ENCODE data around the gene PDXDC1.
"Not testable (repeated sequence)": the region's sequence is repeated elsewhere in the genome, so short reads cannot be mapped to it uniquely, and the experiment has no call there.

PDXDC1 gene

DNA sequence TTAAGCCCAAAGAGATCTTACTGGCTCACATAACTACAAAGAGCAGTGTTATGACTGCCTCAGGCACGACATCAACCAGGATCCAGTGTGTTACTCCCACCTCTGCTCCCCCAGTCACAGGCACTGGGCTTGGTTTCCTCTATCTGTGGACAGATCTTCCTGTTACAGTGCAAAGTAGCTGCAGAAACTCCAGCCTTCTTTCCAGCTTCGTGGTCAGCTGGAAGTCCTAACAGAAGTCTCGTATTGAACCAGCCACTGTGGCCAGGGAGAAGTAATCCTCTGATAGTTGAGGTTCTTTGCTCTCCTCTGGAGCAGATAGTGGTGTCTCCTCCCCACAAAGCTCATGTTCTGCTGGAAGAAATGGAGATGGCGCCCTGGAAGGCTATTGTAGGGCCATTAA is 41.5 kb downstream of the PDXDC1 start:
- peak; percentile 38 for DNase-seq

- DNase-seq = peak; percentile 64
These were observed 42.2 kb downstream of the PDXDC1 start for GRCh38 chr16:15016951-15017580.

DNA sequence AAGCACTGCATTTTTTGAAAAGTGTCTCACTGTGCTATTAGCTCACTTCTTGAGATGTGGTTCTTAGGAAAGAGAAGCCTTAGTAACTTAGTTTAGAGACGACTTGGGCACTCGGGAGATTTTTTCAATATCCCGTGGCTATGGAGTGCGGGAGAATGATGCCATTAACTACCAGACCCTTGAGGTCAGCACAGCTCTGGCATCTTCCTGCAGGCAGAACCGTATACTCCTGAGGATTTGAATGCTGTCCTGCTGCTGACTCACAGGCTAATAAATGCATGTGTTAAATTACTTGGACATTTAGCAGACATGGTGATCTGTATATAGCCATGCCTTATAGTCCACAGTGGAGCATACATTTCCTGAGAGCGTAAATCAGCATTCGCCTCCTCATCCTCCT is 46.6 kb downstream of the PDXDC1 start:
- peak; percentile 81 for DNase-seq

DNA sequence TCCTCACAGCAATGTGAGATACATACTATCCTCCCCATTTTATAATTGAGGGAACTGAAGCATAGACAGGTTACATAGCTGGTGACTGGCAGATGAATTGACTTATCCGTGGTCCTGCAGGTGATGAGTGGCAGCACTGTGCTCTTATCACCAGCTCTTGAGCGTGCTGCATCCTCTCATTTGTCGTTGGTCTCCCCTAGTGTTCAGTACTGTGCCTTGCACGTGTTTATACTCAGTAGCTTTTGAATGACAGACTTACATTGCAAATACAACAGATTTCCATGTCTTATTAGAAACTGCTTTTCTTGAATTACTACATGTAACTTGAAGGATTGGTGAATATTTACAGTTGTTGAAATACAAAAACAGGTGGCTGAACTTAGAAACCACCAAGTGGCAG is 47.4 kb downstream of the PDXDC1 start:
- DNase-seq = peak; percentile 26

GRCh38 chr16:15023381-15024077 is 48.7 kb downstream of the PDXDC1 start:
- peak; percentile 36 for DNase-seq

DNA sequence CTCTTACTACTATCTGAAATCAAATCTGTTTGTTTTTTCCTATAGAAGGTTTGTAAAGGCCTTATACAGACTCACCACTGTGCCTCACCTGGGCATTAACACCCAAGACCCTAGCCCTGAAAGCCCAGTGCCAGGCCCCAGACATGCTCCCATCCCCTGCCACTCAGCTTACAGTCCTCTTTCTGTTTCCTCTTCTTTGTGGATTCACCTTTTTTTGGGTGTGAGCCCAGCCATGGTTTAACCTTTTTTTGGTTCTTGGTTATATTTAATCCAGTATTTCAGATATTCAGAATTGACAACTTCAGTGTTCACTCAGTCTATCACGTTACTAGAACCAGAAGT is 50.0 kb downstream of the PDXDC1 start:
- DNase-seq = not testable (repeated sequence)

DNA sequence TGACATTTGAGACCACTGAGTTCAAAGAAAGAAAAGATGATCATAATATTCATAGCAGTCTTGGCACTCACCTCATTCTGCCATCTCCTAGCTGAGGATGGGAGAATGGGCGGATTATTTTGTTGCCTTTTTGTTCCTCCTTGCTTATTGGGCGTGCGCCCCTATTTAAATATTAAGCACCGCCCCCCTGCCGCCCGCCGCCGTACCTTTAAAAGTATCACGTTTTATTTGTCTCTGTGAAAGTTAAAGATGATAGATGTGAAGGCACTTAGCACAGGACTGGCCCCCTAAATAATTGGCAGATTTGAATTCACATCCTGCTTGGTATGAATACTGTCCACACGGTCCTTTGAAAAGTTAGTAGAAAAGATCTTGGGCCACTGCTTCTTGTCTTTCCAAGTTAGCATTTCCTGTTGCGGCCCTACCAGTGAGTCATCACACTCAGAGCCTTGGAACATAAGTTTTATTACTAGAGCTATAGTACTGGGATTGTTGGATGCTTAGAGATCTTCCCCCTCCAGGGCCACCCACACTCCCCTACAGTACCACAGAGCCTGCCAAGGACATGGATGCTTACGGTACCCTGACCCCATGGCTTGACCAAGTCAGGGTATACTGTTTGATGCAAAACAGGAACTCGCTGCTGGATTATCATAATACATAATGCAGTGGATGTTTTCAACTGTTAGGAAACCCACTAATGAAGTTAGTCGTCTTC is 50.6 kb downstream of the PDXDC1 start:
- DNase-seq = peak; percentile 57

- DNase-seq = not testable (repeated sequence)
These were observed 52.2 kb downstream of the PDXDC1 start for GRCh38 chr16:15027051-15027450.

GRCh38 chr16:15027503-15028344 is 52.9 kb downstream of the PDXDC1 start:
- not testable (repeated sequence) for DNase-seq

DNA sequence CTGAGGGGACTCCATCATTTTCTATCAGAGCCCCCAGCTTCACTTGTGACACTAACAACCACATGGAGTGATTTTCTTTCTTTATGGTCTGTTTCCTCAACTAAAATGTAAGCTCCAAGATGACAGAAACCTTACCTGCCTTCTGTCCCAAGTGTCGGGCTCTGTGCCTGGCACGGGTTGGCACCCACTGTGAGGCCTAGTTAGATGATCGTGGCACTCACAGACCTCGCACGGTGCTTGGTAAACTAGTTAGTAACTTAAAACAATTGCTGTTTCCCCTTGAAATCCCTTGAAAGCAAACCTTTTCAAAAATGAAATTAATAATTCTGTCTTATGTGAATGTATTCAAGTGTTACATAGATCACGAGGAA is 53.5 kb downstream of the PDXDC1 start:
- DNase-seq = not testable (repeated sequence)

DNA sequence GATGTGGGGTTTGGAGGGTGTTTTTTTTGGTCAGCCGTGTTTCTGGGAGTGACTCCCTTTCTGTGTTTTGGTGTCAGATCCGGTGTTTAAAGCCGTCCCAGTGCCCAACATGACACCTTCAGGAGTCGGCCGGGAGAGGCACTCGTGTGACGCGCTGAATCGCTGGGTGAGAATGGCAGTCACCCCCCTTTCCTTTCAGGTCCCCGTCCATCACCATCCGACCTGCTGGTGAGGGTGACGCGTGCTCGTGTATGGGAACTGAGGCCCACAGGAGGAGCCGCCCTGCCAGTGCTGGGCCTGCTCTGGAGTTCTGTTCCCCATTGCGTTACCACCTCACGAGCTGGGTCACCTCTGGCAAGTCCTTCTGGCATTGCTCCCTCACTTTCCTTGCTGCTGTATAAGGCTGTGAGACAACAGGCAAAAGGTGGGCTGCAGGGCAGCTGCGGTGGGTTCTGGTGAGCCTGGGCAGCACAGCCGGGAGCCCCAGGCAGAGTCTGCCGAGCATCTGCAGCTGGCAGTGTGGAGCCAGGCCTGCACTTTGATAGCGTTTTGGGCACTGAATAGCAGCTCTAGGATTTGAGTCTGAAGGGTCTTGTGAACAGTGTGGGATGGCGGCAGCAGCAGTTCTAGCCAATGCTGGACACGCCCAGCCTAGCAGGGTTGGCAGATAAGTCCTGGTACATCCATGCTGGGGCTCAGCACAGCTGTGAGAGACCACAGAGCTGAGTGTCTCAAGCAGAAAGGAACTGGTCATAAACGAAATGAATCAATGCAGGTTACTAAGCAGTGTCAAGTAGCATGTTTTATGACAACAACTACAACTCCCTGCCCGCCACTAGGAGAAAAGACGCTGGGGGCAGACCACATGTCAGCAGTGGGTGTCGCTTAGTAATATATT is 54.2 kb downstream of the PDXDC1 start:
- DNase-seq = not testable (repeated sequence)

GRCh38 chr16:15029749-15030148 is 54.9 kb downstream of the PDXDC1 start:
- not testable (repeated sequence) for DNase-seq

- no peak for DNase-seq
These were observed 56.4 kb downstream of the PDXDC1 start for GRCh38 chr16:15031179-15031578.

DNA sequence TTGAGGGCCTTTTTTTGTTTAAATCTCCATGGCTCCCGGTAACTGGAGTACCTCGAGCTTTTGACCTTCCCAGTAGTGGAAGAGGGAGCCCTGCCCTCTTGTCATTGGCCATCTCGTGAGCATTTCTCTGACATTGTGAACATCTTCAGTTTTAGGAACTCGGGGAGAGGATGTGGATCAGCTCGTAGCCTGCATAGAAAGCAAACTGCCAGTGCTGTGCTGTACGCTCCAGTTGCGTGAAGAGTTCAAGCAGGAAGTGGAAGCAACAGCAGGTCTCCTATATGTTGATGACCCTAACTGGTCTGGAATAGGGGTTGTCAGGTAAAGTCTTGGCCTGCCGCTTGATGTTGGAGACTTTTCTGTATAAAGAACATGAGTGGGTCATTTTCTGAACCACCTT is 56.8 kb downstream of the PDXDC1 start:
- DNase-seq = no peak

DNA sequence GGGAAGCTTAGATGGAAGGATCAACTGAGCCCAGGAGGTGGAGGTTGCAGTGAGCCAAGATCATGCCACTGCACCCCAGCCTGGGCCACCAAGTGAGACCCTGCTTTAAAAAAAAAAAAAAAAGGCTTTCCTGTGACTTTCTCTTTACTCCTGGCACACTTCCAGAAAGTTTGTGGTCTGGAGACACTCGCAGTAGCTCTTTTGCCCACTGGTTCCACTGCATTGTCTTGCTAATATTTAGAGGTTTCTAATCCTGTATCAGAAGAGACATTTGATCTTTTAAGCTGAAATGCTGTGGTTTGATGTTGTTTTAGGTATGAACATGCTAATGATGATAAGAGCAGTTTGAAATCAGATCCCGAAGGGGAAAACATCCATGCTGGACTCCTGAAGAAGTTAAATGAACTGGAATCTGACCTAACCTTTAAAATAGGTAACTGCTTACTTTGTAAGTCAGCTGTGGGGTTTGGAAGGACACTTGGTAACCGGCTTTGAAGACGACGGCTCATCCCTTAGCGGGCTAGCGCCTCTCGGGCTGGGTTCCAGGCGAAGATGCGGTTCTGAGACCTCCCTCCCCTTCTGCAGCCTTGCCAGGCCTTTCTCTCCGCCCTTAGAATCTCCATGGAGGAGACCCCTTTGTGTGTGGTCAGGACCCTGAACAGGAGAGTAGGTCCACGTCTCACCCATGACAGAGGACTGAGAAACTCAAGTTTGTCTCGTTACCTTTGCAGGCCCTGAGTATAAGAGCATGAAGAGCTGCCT is 57.9 kb downstream of the PDXDC1 start:
- peak; percentile 29 for DNase-seq

- DNase-seq = no peak
These were observed 58.5 kb downstream of the PDXDC1 start for GRCh38 chr16:15033309-15033707.

- DNase-seq = no peak
These were observed 59.7 kb downstream of the PDXDC1 start for GRCh38 chr16:15034266-15035162.

DNA sequence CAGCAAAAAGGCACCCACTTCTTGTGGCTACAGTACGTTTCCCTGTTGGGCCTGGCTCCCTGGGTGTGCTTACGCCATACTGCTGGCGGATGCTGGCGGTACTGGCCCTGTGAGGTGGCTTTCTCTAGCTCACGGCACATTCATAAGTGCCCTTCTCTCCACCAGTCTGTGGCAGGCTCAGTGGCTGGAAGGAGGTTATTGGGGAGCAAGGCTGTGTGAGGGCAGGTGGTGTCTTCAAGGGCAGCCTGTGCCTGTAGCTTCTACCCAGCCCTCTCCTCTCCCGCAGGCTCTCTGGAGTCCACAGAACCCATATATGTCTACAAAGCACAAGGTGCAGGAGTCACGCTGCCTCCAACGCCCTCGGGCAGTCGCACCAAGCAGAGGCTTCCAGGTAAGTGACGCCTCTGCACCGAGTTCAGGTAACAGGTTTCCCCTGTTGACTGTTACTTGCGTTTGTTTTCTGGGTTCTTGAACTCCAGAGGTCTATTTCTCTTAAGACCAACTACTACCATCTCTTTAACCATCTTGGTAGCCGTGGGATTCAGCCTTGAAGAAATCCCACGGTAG is 60.4 kb downstream of the PDXDC1 start:
- DNase-seq = no peak

GRCh38 chr16:15037003-15037402 is 62.2 kb downstream of the PDXDC1 start:
- no peak for DNase-seq

DNA sequence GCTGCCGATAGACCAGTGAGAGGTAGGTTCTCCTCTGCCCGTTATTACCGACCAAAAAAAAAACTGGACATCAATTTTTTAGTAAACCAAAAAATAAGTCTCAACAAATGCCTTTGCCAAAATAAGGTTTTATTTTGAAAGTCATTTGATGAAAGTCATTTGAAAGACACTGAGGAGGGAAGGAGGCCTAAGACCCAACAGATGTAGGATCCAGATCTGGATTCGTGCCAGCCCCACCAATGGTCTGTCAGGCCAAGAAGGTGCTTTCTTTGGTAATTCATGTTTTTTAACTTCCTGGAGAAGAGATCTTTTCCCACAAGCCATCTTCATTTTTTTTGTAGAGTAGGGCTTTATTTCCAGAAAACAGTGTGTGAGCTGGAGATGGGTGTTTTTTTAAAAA is 62.9 kb downstream of the PDXDC1 start:
- no peak for DNase-seq
